Endodermal cell (in vitro differentiated cells): ENCODE measurements around the gene SLIT1. TPM values are rescaled to one million over a fixed set of nuclear protein-coding genes. Genes with fewer than 3 reads are reported as not detected.

Source experiments
- DNase-seq: peaks from one replicate; pipeline ENCODE4 v3.0.0-alpha.2; 2017
- H3K27ac ChIP-seq: 2 replicates; pipeline ENCODE4 v1.5.1; 2013; ENCODE audit warnings: mild to moderate bottlenecking, low read depth, low read length, moderate library complexity
- H3K27me3 ChIP-seq: 2 replicates; pipeline ENCODE4 v1.6.1; 2013; ENCODE audit warnings: mild to moderate bottlenecking, low read length, moderate library complexity; ENCODE audit not compliant: insufficient read depth, control insufficient read depth, poor library complexity, severe bottlenecking
- H3K36me3 ChIP-seq: 2 replicates; pipeline ENCODE4 v1.7.0; 2013; ENCODE audit warnings: mild to moderate bottlenecking, low read length, moderate library complexity; ENCODE audit not compliant: control insufficient read depth, insufficient read depth
- H3K4me1 ChIP-seq: one replicate; pipeline ENCODE4 v1.7.0; 2013; ENCODE audit warnings: low read length; ENCODE audit not compliant: control insufficient read depth, insufficient read depth
- H3K4me3 ChIP-seq: 2 replicates; pipeline ENCODE4 v1.5.1; 2013; ENCODE audit warnings: mild to moderate bottlenecking, low read length, moderate library complexity
- H3K9ac ChIP-seq: 2 replicates; pipeline ENCODE4 v1.6.1; 2013; ENCODE audit warnings: mild to moderate bottlenecking, low read length, moderate library complexity; ENCODE audit not compliant: poor library complexity, severe bottlenecking; ENCODE audit errors: extremely low read depth
- H3K9me3 ChIP-seq: 2 replicates; pipeline ENCODE4 v1.6.1; 2013; ENCODE audit warnings: mild to moderate bottlenecking, low read length, moderate library complexity; ENCODE audit not compliant: control insufficient read depth
- H3K27ac Mint-ChIP-seq: 2 replicates; pipeline ENCODE4 v1.8.0; 2020; ENCODE audit warnings: mixed read lengths
- H3K27me3 Mint-ChIP-seq: 2 replicates; pipeline ENCODE4 v1.8.0; 2021; ENCODE audit warnings: mild to moderate bottlenecking, mixed read lengths; ENCODE audit not compliant: insufficient read depth
- H3K36me3 Mint-ChIP-seq: 2 replicates; pipeline ENCODE4 v1.8.0; 2020; ENCODE audit warnings: low read depth, mixed read lengths
- H3K4me1 Mint-ChIP-seq: 2 replicates; pipeline ENCODE4 v1.8.0; 2020; ENCODE audit warnings: mixed read lengths
- H3K4me3 Mint-ChIP-seq: 2 replicates; pipeline ENCODE4 v1.8.0; 2020; ENCODE audit warnings: mild to moderate bottlenecking, moderate library complexity, mixed read lengths
- H3K9me3 Mint-ChIP-seq: 2 replicates; pipeline ENCODE4 v1.8.0; 2020; ENCODE audit warnings: mild to moderate bottlenecking, mixed read lengths
- WGBS, 2 experiments: methylation state at CpG; one replicate each; pipeline versions ENCODE4 v1.1.5 to v1.1.7; 2013; ENCODE audit warnings: missing lambda C conversion rate in 2 of 2, mixed read lengths in 1 of 2; ENCODE audit not compliant: insufficient coverage in 1 of 2, insufficient read length in 1 of 2; 5-methylcytosine and 5-hydroxymethylcytosine counted together
- total RNA-seq, 2 donors: library from RNA; stranded (reverse); fragmentation: NEBNext Ultra II Directional in 1 of 2; extraction: Animal tissue kit (Norgen Biotek cat#: 25700) in 1 of 2; gene quantifications; 2 replicates in 1 of 2; 3 replicates in 1 of 2; pipeline ENCODE4 v1.2.1, GENCODE V29; 2021
- TF ChIP-seq, protein P1 (sequence below): fragments of 200-600 bp; sonication (generic); conservative IDR thresholded peaks from 2 replicates; pipeline ENCODE4 v1.5.0; 2021; ENCODE audit warnings: antibody characterized with exemption, mild to moderate bottlenecking

The SLIT1 gene
- total RNA-seq, 2 donors from 2014 or later = 0.97 to 2.4 TPM

- H3K36me3 ChIP-seq = no peaks in the 10 kb centered on the region
- no peaks in the 10 kb centered on the region for H3K4me1 ChIP-seq
- H3K27ac ChIP-seq = no peak overlapping the region
- peak; percentile 22 for DNase-seq
- no peaks in the 10 kb centered on the region for H3K36me3 Mint-ChIP-seq
- H3K27me3 Mint-ChIP-seq = no peaks in the 10 kb centered on the region
- H3K27me3 ChIP-seq = no peaks in the 10 kb centered on the region
- H3K9me3 ChIP-seq = no peaks in the 10 kb centered on the region
- no peak overlapping the region for H3K27ac Mint-ChIP-seq
- H3K4me1 Mint-ChIP-seq = peaks cover 12% of the 10 kb centered on the region
- no peak overlapping the region for H3K4me3 Mint-ChIP-seq
- no peak overlapping the region for H3K4me3 ChIP-seq
- H3K9ac ChIP-seq = no peak overlapping the region
- H3K9me3 Mint-ChIP-seq = no peaks in the 10 kb centered on the region
- TF ChIP-seq, protein P1, sequence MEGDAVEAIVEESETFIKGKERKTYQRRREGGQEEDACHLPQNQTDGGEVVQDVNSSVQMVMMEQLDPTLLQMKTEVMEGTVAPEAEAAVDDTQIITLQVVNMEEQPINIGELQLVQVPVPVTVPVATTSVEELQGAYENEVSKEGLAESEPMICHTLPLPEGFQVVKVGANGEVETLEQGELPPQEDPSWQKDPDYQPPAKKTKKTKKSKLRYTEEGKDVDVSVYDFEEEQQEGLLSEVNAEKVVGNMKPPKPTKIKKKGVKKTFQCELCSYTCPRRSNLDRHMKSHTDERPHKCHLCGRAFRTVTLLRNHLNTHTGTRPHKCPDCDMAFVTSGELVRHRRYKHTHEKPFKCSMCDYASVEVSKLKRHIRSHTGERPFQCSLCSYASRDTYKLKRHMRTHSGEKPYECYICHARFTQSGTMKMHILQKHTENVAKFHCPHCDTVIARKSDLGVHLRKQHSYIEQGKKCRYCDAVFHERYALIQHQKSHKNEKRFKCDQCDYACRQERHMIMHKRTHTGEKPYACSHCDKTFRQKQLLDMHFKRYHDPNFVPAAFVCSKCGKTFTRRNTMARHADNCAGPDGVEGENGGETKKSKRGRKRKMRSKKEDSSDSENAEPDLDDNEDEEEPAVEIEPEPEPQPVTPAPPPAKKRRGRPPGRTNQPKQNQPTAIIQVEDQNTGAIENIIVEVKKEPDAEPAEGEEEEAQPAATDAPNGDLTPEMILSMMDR = no peak
- 72 to 90% methylated on average over 2 to 5 of the region's 5 CpGs for WGBS, 2 experiments
Observed at GRCh38 chr10:97017474-97017903, 168.3 kb downstream of the SLIT1 start.

DNA sequence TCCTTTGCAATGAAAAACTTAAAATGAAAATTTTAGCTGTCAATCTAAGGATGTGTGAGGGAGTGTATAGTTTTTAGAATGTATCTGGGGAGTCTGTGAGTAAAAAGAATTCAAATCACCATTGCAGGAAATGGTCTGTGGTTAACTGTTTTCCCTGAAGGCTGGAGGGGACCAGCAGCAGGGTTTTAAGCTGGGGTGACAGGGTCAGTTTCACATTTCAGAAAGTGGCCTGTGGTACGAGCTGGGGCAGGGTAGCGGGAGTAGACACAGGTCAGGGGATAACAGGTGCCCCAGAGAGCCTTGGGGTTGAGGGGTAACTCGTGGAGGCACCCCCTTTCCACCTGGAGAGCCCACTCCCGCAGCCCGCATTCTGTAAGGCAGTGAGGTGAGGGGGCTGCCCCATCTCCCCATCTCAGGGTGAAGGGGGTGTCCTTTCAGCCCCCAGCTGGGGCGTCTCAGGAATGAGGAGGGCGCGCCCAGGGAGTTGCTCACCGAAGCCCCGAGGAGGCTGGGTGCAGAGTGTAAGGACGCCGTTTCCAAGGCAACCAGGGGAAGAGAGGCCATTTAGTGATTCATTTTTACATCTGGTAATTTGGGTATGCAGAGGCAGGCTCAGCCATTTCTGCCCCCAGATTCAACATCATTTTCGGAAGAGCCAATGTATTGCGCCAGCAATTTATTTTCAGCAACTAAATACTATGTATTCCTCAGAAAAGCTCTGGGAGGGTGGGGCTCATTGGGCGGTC, 168.9 kb downstream of the SLIT1 start:
- no peaks in the 10 kb centered on the region for H3K4me1 ChIP-seq
- peaks cover 12% of the 10 kb centered on the region for H3K4me1 Mint-ChIP-seq
- no peak overlapping the region for H3K9ac ChIP-seq
- TF ChIP-seq, protein P1 = no peak
- no peak overlapping the region for H3K27ac ChIP-seq
- H3K36me3 ChIP-seq = no peaks in the 10 kb centered on the region
- no peak overlapping the region for H3K4me3 ChIP-seq
- no peaks in the 10 kb centered on the region for H3K9me3 ChIP-seq
- peak; percentile 29 for DNase-seq
- no peak overlapping the region for H3K27ac Mint-ChIP-seq
- H3K27me3 ChIP-seq = no peaks in the 10 kb centered on the region
- no peaks in the 10 kb centered on the region for H3K9me3 Mint-ChIP-seq
- H3K27me3 Mint-ChIP-seq = no peaks in the 10 kb centered on the region
- H3K36me3 Mint-ChIP-seq = no peaks in the 10 kb centered on the region
- no peak overlapping the region for H3K4me3 Mint-ChIP-seq
- 92 to 93% methylated on average over 6 to 15 of the region's 15 CpGs for WGBS, 2 experiments

DNA sequence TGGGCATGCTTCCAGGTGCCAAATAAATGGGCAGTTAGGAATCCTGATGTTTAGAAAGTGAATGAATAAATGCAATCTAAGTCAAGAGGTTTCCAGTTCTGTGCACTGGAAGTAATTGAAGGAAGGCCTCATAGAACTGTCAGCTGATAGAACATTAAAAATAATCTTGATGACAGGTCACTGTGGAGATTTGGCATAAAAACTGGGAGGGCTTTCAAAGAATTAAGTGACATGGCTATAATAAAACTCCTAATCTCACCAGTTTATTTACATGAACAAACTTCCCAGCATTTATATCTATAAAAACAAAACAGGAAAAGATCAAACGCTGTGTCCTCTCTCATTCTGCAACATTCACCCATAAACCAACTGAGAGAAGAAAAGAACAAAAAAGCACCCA, 170.5 kb downstream of the SLIT1 start:
- Mint-ChIP-seq H3K4me3 (no peak overlapping the region), H3K27ac (no peak overlapping the region), H3K4me1 (peaks cover 3% of the 10 kb centered on the region), H3K27me3 (no peaks in the 10 kb centered on the region), H3K36me3 (no peaks in the 10 kb centered on the region), H3K9me3 (no peaks in the 10 kb centered on the region)
- Histone ChIP-seq H3K4me1 (no peaks in the 10 kb centered on the region), H3K27ac (no peak overlapping the region), H3K4me3 (no peak overlapping the region), H3K36me3 (no peaks in the 10 kb centered on the region), H3K27me3 (no peaks in the 10 kb centered on the region), H3K9ac (no peak overlapping the region), H3K9me3 (no peaks in the 10 kb centered on the region)
- no peak for DNase-seq
- TF ChIP-seq, protein P1 = no peak
- 94% methylated on average over 1 of the region's 1 CpG; no CpG with 5 or more reads in 1 of the 2 experiments for WGBS, 2 experiments
